GM19328 (cell line): ENCODE results near the gene TRPV6.

ENCODE experiments used
- ATAC-seq: cut with Tn5 transposase; IDR thresholded peaks from one replicate; pipeline ENCODE4 v1.9.1; 2021; ENCODE audit warnings: mild to moderate bottlenecking, moderate library complexity; ENCODE audit not compliant: unreplicated experiment

The TRPV6 gene

DNA sequence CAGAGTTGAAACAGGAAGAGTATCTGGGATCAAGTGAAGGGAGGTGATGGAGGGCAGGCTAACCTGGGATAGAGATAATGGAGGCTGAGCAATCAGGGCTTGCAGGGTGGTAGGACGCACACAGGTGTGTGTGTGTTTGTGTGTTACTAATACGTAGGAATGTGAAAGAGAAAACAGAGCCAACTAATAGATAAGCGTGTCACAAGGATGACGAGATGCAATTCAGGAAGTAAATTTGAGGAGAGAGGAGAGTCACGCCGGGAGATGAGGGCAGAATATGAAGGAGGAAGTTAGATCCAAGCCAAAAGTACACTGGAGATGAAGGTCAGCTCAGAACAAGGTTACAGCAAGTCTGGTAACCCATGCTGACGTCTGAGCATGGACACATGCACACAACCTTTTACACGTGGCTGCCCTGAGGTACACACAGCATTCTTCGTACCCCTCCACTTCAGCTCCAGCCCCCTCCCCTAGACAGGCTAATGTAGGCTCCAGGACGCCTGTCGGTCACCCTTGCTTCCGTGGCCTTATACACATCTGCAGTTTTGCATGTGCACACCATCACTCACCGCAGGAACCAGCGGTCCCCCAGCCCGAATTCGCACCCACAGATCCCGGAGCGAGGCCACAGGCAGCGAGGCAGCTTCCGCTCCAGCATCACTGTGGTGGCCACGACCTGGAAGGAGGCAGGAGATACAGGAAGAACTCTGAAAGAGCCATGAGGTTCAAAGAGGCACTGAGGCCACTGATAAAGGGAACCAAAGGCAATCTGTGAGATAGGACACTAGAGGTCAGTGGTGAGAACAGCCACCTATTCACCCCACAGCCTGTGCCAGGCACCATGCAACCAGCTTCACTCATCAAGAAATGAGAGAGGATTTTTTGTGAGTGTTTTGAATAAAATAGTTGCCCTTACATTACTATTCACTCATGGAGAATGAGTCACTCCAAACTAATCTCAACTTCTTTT, 23.7 kb upstream of the TRPV6 start:
- ATAC-seq, result no peak

DNA sequence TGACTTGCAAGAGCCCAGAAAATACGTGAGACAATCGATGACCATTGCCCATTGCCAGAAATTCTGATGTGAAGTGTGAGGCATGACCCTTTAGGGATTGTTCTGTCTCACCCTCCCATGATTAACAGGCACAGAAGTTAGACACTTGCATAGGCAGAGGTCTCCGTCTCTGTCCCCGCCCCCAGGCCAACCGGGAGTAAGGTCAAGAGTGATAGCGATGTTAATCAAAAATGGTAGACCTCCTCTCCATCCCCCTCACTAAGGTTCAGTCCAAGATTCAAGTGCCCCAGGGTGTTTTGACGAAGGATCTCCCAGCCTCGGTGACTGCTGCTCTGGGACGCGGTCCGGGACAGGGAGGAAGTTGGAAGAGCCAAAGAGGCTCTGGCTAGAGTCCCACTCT, 22.7 kb upstream of the TRPV6 start:
- ATAC-seq, result no peak

DNA sequence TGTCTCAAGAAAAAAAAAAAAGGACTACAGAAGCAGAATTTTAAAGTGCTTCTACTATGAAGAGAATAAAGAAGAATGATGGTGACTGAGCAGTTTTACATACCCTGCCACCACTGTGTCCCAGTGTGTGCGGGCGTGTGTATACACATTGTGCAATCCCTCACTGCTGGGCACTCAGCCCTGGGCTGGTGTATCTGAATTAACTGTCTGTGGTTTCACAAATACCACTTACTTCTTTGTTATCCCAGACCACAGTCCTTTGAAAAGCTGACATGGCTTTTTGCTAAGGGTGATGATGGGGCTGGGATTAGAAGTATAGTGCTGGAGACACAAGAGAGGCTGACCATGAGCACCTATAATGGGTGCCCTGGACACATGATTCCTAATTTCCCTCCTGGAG, 21.1 kb upstream of the TRPV6 start:
- no peak for ATAC-seq

DNA sequence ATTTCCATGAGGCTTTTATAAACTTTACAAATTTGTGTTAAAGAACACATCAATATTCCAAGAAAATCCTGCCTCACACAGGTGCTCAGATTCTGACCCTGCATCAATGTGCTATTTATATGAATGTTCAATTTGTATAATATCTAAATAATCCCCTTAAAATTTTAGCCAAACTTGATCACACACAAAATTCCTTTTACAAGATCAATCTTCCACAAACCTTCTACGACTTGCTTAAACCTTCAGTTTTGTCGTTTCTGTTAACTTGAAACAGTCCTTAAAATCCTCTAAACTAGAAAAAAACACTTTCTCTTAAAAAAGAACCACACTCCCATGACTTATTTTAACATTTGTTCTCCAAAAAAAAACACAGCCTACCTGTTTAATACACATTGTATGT, 20.2 kb upstream of the TRPV6 start:
- no peak for ATAC-seq

DNA sequence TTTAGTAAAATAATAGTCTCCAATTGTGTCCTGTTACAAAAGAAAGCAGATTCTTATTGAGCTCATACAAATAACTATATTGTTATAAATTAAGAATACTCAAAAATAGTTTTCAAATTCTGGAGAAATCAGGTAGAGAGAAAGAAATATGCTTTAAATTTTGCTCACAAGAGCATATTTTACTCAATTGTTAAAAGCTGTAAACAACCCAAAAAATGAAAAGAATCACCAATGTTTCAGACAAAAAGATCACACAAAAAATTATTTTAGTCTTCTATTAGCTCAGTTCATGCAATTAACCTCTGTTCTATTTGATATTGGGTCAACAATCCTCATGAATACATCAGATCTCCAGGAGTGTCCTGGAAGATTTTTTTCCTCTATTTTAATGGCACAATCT, 18.6 kb upstream of the TRPV6 start:
- ATAC-seq, result no peak

DNA sequence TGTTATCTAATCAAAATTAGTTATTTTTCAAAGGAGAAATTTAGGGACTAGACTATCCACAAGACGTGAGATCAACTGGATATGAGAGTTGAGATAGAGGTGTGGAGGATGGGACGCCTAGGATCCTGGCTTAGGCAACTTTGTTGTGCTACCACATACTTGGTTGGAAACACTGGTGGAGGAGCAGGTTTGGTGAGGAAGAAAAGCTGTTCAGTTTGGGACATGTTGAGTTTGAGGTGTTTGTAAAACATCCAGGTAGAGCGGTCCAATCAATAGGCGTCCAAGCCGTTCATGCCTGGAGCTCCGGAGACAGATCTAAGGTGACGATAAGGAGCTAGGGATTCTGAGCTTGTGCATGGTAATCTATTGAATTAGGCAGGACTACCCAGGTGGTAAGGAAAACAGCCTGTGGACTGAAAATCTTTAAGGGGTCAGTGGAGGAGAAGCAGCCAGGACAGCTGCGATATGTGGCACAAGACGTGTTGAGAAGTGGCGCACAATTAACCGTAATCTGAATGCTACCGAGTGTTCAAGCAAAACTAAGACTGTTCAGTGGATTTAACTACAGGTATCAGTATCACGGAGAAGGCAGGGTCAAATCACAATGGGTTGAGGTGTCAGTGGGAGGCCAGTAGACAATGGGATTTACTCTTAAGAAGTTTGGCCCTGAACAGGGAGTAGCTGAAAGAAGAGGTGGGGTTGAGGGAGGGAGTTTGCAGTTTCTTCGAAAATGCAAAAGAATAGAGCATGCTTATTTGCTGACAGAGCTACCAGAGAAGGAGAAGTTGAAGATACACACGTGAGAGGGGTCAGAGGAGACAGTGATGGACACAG, 16.1 kb upstream of the TRPV6 start:
- ATAC-seq, result no peak

DNA sequence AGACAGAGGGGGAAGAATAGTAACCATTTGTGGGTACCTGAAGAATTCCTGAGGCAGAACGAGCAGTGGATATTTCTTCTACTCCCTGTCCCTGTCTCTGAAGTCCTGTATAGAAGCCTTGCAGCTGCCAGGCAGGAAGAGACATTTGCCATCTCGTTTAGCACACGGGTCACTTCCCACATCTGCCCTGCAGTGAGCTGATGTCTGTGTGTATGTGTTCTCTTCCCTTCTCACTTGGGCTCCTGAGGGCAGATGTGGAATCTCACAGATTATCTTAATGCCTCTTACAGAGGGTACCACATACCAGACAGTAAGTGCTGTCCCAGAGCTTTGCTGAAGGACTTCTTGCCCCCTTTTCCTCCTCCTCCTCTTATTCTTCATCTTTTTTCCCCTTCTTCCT, 14.1 kb upstream of the TRPV6 start:
- no peak for ATAC-seq

DNA sequence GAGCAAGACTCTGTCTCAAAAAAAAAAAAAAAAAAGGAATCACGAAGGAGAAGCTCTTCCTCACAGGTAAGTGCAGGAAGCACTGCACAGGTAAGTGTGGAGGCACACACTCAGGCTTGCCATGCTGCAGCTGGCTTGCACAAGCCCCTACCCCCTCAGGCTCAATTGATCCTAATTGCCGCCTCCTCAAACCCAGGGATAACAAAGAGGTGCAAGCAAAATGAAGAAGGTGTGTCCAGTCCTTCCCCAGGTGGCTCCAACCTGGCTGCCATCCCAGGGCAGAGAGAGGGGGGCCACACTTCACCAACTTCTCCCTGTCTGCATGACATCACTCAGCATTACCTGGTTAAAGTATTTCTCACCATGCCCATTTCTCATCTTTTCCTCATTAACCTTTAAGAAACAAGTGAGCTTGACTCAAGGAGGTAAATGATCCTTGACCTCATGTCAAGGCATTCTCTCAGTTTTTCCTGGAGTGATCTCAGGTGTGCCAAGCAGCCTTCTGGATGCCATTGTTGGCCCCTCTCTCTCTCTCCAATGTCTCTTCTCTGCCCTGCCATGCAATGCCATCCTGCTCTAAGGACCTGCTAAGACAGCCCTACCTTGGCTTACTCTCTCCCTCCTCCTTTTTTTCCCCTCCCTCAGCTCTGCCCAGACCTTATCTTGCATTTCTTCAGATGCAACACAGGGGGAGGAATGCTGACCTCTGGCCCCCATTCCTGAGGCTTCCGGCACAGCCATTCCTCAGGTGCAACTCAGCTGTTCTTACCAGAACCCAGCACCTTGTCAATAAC, 13.0 kb upstream of the TRPV6 start:
- ATAC-seq, result no peak

DNA sequence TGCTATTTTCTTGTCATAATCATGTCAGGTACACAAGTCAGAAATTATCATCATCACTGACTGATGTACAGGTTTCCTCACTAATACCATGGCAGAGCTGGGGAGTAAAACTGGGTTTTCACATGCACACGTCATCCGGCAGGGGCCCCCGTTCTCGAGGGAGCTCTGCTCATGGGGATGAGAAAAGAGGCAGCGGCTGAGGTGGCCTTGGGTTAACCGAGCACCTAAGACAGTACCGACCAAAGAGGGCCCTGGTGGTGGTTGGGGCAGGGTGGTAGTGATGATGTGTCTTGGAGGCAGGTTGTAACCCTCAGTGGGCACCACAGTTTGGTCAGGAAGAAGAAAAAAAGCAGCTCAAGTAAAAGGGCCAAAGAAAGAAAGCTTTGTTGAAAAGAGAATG, 12.1 kb upstream of the TRPV6 start:
- ATAC-seq, result no peak

DNA sequence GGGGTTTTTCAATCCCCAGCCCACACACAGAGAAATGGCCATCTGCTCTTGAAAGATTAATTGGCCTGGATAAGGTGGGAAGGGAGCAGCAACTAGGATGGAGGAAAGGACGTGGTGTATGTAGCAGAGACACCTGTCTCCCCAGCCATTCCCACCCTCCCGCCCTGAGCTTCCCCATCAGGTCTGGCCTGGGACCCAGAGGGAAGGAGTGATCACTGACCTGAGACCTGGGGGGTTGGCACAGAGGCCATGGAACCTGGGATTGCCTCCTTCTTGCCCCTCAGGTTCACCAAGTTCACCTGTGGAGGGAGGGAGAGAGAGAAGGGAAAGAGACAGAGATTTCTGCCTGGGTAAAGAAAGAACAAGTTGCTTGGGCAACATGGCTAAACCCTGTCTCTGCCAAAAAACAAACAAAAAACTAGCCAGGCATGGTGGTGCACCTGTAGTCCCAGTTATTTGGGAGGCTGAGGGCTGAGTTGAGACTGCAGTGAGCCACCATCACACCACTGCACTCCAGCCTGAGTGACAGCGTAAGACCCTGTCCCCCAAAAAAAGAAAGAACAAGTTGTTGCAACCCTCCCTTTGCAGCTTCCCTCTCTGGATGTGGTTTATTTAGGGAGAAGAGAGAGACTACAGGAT, 11.3 kb upstream of the TRPV6 start:
- ATAC-seq, result no peak

DNA sequence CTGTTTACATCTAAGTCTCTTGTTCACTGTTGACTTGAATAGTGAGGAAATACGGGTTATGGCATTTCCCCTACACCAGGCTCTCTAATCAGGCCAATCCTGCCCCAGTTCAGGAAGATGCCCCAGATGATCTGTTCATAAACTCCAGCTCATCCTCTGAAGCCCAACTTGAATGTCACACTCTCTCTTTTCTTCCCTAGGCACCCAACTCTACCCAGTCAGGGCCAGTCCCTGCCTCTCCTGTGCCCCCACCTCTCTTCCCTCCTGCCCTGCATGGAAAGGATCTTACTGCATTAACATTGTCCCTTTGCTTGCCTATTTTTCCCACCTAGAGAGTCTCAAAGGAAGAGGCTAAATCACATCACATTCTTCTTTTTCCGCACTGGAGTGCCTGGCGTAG, 10.6 kb upstream of the TRPV6 start:
- no peak for ATAC-seq

DNA sequence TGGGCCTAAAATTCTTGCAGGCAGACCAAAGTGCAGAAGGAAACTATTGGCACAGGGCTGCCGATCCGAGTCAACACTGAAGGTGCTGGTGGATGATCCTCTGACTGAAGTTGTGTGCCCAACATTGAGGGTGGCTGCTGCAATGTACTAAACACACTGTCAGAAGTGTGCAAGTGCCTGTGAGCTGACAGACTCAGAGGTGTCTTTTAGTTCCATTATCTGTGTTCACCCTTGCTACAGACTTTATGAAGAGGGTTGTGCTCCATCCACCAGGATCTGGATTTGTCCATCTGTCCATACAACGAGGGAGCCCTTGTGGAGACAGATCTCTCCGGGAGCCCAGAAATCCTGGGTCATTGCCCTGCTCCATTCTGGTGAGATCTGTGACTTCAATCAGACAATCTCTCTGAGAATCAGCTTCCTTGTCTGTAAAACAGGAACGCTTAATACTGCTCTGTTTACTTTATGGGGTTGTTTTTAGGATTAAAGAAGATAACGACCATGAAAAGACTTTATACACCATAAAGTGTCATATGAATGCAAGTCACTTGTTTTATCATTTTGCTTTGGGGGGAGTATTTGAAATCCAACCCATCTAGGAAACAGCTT, 9.5 kb upstream of the TRPV6 start:
- no peak for ATAC-seq

DNA sequence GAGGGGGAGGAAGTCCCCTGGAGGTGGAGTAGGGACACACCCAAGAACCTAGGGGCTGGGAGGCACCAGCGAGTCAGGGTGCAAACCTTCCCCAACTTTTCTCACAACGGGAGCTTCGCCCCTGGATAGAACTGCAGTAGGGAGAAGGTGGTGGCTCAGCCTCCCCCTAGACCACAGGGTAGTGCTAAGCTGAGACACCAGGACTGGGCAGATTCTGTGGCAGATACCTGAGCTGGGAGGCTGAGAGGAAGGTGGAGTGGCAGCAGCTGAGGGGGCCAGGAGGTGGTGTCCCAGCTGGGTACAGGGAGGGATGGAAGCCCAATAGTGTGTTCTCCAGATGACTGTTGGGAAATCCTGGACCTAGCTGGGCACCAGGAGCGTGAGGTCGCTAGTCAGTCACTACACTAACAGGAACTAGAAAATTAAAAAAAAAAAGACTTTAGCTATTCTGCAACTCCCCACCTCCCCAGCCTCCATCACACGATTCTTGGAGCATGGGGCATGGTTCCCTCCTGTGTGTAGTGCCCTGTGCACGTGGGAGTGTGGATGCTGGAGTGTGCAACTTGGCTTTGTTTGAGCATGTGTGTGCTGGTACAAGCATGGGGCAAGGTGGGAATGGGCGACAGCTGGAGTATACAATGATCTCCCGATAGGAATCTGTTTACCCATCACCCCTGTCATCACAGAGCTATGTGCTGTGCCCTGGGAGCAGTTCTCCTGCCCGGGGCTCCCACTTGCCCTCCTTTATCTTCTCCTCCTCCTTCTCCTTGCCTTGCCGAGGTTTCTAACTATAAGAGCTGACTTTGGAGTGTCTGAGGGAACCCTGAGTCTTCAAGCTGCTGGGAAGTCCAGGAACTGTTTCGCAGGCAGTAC, 8.8 kb upstream of the TRPV6 start:
- no peak for ATAC-seq

DNA sequence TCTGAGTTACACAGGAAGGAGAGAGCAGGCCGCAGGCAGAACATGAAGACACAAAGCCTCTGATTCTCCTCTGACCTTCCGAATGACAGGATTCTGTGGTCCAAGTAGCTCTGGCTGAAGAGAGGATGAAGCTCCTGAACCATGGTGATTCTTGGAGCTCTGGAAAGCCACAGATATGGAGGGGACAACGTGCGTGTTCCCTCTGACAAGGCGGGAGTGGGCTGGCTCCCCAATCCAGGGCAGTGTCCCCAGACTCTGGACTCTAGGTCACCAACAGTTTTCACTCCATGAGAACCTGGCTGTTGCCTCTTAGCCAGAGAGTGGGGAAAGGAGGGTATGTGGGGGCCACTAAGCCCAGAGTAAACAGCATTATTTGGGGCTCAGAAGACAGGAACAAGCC, 7.4 kb upstream of the TRPV6 start:
- no peak for ATAC-seq

DNA sequence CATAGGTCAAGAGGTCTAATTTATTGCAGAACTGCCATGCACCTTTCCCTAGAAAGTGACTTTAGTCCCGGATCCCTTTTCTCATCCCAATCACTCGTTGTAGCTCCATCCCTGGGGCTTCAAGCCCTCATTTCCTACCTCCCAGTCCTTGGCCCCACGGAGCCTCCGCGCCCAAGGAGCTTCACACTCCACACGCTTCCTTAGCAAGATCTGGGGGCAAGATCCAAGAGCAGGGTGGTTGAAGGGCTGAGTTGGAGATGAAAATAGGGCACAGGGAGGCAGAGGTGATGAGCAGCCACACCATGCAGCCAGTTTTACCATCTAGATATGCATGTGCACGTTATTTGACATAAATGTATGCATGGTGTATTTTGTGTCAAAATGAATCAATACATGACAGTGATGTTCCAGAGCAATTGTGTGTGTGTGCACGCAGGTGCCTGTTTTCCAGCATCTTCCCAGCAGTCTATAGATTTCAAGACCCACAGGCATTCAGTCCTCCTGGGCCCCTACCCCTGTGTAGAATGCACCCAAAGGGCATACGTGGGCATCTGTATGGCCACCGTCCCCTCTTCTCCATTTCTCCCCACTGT, 6.0 kb upstream of the TRPV6 start:
- ATAC-seq, result no peak

DNA sequence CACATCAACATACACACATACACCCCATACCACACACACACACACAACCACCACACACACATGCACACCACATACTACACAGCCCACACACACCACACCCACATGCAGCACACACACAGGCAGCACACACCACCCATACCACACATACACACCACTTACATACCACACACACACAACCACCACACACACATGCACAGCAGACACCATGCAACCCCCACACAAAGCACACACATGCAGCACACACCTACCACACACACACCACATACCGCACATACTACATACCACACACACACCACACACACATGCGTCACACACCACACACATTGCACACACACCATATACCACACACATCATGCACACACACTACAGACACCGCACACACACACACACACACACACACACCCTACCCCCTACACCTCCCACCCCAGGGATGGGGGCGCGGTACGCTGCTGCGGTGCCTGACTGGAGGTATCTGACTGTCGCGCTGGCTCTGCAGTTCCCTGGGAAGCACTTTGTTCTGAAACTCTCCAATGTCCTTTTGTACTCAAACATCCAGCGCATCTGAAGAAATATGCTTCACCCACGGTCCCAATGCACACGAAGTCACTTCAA, 5.4 kb upstream of the TRPV6 start:
- no peak for ATAC-seq

DNA sequence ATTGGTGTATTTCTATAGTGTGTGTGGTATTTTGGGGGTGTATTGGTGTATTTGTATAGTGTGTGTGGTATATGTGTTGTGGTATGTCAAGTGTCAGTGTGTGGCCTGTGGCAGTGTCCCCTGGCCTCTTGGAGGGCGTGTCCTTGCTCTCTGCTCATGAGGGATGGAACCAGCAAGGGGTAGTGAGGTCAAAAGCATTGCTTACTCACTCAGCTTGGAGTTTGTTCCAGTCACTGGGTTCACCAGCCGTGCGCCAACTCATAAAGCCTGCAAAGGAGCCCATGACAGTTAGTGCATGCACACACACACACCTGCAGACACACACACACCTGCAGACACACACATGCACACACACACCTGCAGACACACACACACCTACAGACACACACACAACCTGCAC, 4.3 kb upstream of the TRPV6 start:
- ATAC-seq, result no peak

DNA sequence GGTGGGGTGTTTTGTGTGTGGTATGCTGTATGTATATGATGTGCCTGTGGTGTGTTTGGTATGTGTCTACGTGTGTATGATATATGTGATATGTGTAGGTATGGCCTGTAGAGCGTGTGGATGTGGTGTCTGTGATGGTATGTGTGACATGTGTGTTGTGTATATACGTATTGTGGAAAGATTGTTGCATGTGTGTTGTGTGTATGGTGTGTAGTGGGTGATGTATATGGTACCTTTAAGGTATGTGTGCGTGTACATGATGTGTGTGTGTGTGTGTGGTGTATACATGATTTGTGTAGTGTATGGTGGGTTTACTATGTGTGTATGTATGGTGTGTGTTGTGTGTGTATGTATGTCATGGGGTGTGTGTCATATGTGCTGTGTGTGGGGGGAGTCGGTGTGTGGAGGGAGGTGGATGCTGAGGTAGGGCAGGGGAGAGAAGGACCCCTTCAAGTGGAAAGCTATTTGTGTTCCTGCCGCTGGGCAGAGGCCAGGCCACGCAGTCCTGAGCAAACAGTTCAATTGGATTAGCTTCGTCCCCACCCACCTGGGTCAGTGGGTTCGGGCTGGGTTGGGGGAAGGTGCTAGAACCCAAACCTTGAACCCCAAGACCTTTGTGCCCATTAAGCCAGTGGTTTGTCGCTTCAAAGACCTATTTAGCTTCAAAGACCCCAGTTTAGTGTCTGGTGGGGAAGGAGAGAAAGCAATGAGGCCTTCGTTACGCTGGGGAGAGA, 1.9 kb upstream of the TRPV6 start:
- ATAC-seq, result no peak
